ENCODE measurements around the gene CCDC183. TPM values are rescaled to one million over a fixed set of nuclear protein-coding genes. Genes with fewer than 3 reads are reported as not detected.
"Not testable (repeated sequence)": the region's sequence is repeated elsewhere in the genome, so short reads cannot be mapped to it uniquely, and the experiment has no call there.

CCDC183 gene
- total RNA-seq, 1 experiment from 2014 or later: not detected

DNA sequence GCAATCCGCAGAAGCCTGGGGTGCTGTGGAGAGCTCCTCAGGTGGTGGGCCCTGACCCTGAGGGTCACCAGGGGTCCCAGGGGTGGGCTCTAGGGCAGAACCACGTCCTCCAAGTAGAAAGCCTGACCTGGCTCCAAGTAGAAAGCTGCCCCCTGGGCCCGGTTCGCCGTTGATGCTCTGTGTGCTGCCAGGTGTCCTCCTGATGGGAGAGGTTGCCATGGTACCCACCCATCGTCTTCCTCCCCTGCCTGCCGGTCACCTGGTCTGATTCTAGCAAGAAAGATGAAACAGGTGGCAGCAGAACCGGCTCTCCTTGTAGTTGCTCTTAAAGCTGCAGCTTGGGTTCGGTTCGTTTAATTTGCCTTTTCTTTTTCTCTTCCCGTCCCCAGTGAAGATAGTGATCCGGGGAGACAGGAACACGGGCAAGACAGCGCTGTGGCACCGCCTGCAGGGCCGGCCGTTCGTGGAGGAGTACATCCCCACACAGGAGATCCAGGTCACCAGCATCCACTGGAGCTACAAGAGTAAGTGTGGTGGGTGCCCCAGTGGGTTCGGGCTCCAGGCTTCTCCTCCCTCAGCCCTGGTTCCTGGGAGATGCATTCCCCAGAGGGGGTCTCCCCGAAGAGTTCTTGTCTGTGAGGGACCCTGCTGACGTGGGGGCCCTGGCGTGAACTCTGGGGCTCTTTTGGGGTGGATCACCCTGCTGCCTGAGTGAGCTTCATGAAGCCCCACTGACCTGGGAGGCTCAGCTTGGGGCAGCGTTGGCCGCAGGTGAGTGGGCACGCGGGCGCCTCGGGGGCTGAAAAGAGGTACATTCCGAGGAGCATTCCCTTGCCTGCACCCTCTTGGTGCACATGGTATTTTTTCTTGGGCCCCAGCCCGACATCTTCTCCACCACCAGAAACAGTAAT is 27.3 kb downstream of the CCDC183 start:
- no peak for DNase-seq (ENCODE audit: low read depth)

DNA sequence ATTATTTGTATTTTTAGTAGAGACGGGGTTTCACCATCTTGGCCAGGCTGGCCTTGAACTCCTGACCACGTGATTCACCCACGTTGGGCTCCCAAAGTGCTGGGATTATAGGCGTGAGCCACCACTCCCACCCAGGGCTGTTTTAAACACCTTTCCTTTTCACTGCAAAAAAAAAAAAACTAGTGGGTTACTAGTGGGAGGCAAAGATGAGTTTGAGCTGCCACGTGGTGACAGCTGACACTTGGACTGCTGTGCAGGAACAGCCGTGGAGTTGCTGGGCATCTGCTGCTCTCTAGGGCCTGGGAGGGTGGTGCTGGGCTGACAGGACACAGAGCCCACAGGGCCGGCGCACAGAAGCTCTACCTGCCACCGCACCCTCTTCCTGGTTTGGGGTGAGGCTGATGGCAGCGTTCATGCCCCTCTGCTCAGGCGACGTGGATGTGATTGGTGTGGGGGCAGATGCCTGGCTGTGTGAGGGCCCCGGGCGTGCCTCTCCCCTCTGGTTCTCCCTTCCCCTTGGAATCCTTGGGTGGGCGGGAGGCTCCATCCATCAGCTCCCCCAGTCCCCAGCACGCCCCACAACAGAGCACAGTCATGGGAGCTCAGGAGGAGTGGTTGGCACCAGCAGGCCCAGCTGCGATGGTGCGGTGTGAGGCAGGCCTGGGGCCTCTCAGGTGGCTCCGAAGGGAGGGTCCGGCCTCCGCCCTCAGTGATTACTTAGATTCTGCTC is 28.5 kb downstream of the CCDC183 start:
- DNase-seq (ENCODE audit: low read depth): no peak

DNA sequence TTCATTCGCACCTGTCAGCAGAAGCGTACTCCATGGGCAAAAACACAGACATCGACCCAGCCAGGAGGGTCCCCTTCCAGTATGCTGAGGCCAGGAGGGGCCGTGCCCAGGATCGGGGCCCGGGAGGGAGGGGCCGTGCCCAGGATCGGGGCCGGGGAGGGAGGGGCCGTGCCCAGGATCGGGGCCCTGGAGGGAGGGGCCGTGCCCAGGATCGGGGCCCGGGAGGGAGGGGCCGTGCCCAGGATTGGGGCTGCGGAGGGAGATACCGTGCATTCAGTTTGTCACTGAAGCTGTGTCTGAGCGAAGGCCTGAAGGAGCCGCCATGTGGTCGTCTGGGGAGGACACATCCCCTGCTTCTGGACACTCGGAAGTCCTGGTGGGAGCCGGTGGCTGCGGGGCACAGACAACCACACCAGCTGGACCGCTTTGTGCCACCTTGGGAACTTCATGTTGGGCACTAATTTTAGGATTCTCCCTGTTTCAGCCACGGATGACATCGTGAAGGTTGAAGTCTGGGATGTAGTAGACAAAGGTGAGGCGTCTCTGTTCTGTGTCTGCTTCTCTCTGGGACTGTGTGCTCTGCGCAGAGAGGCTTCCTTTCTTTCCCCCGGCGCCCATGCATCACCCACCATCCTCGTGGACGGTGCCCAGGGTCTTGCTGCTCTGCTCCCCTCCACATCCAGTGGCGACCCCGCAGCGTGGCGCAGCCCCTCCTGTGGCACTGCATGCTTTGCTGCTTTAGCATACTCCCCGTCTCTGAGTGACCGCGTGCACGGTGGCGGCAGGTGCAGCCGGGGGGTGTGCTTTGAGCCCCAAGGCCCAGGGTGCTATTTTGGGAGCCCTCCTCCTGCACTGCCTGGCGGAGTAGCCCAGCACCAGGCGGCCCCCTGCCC is 29.4 kb downstream of the CCDC183 start:
- no peak for DNase-seq (ENCODE audit: low read depth)

DNA sequence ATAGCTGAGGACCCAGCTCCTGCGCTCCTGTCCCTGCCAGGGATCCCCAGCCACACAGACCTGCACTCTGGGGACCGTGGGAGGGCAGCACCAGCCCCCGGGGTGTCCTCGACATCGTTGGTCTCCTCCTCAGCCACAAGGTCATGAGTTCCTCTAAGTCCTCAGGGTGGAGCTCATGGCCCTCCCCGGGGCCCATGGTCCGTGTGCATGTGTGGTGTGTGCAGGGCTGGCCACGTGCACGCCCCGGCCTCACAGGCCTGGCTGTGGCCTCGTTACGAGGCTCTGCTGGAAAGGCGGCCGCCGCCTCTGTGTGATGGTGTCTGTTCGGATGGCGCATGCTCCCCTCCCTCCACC is 30.0 kb downstream of the CCDC183 start:
- DNase-seq (ENCODE audit: low read depth): no peak

DNA sequence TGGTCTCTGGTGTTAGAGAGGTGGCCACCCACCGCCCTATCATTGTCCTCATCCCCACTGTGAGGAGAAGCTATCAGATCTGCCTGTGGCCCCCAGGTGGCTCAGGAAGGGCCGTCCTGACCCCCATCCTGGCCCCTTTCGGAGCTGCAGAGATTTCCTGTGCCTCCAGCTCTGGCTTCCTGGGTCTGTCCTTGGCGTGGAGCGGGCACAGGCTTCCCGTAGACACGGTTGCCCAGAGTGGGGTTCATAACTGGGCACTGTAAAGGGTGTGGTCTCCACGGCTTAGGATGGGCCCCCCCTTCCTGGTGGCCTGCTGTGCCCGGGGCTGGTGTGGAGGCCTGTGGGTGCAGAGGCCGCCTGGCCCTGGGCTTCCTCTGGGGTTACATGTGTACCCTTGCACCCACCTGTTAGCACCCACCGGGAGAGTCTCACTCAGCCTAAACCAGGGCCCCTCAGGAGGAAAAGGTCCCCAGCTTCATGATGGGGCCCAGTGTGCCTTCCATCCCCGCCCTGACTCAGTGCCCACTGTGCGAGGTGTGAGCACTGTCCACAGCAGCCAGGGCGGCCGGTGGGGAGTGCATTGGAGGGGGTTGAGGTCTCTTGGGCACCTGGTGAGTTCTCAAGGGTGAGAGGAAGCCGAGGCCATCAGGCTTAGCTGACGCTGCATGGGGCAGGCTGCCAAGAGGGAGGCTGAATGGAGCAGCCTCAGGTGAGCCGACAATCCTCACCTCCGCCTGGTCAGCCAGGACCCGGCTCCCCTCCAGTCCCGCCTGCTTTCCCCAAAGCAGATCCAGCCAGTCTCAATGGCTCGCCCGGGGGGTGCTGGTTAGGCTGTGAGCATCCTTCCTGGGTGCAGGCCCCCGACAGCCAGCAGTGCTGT is 30.8 kb downstream of the CCDC183 start:
- no peak for DNase-seq (ENCODE audit: low read depth)

DNA sequence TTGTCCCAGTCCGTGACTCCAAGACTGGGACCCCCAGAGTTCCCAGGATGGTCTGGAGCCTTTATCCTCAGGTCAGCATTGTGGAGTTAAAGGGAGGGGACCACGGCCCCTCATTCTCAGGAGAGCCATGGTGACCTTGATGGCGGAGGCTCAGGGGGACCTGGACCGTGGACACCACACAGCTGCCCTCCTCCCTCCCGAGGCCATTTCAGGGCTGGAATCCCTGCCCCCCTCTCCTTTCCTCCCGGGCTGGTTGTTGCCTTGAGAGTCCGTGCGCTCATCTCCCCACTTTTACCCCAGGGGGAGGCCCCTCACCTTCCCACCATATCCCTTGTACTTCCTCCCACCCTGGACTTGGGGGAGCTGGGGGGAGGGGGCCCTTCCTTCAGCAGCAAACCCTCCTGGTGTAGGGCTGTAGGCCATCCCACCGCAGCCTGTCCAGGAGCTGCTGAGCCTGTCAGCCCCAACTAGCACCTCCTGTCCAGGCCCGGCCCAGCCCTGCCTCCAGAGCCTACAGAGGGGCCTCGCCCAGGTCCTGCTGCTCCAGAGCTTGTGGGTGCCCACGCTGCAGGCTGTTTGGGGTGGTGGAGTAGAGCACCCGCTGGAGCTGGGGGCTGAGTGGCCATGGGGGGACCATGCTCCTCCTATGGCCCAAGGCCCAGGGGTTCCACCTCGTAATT is 31.8 kb downstream of the CCDC183 start:
- no peak for DNase-seq (ENCODE audit: low read depth)

DNA sequence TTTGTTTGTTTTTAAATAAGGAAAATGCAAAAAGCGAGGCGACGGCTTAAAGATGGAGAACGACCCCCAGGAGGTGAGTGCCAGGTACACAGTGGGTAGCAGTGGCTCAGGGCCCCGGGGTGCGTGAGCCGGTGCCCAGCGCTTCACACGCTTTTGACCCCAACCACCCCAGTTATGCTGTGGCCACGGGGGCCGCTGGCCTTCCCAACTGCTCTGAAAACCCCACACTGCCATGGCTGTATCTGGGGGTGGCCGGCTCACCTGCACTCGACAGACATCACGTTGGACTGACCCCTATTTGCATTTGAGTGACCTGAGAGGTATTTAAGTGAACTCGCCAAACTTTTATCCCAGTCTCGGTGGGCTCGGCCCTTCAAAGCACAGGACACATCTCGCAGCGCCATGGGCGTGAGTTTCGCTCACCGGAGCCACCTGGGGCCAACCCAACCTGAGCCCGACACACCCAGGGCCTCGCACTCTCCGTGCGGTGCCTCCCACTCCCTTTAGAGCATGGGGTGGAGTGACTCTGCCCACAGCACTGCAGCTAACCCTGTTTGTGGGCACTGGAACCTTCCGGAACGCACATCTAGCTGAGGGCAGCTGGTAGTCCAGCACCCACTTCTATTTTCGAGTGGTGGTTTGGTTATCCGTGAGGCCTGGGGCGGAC is 32.5 kb downstream of the CCDC183 start:
- DNase-seq (ENCODE audit: low read depth): no peak

DNA sequence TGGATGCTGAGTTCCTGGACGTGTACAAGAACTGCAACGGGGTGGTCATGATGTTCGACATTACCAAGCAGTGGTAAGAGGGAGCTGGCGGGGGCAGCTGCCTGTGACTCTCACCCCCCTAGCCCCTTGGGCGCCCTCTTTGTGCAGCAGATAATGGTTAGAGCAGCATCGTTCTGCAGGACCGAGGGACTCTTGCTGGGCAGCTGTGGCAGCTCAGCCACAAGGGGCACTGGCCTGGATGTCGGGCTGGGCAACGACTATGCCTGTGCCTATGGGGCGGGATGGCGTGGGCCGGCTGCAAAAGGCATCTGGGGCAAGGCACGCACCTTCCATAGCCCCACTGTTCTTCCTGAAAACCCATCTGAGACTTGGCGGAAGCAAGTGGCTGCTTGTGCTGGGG is 33.3 kb downstream of the CCDC183 start:
- no peak for DNase-seq (ENCODE audit: low read depth)

DNA sequence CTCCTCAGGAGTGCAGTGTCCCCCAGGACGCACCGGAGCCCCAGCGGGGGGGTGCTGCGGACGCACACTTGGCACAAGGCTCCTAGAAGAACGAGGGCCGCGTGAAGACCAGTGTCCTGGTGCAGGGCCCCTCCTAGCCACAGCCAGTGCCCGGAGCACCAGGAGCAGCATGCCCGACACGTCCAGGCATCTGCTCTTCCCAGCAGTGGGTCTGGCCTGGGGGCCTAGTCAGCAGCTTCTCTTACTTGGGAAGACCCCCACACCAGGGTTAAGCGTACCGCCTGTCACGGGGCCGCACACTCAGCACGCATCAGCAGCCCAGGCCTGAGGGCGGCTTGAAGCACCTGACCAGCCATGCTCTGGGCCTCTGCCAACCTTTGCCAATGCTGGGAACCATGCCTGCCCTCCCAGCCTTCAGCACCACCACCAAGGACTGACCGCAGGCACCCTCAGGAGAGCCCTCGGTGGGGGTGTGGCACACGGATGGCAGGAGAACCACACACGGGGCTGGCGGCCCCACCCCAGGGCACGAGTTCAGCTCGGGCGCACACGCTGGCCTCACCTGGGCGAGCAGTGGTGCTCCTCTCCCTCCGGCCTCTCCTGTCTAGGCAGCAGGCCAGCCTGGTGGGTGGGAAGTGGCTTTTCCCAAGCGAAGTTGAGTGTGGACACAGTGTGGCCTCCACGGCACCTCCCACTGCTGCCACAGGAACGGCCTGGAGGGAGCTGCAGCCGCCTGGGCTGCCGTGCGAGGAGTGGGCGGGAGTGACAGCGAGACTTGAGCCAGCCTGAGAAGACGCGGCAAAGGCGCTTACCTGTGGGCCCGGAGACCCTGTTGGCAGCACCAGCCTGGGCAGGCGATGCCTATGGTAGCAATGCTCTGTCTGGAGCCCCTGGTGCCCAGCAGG is 34.1 kb downstream of the CCDC183 start:
- DNase-seq (ENCODE audit: low read depth): no peak

DNA sequence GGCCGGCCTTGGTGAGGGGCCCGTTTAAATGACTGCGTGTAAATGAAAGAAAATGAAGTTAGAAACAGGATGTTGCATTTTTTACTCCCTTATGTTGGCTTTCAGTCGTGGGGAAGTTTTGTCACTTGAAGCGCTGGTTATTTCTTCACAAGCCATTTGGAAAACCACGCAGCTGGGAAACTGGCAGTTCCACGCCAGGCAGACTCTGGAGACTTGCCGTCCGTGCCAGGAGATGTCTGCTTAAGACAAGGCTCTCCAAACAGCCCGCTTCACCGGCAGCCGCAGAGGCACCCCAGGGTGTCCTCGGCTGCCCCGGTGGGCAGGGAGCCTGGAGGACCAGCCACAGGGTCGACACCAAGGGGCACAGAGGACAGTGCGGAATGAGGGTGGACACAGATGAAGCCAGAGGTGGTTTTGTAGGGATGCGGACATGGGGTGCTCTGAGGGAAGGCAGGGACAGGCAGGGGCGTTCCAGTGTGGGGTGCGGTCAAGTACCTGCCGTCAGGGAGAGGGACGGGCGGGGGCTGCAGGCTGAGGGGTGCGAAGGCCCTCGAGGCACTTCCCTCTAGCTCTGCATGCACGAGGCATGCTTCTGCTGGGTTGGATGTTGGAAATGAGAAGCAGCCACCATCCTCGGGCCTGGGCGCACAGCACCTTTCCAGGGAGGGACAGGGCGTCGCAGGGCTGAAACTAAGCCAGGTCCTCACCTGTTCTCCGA is 35.0 kb downstream of the CCDC183 start:
- DNase-seq (ENCODE audit: low read depth): no peak

DNA sequence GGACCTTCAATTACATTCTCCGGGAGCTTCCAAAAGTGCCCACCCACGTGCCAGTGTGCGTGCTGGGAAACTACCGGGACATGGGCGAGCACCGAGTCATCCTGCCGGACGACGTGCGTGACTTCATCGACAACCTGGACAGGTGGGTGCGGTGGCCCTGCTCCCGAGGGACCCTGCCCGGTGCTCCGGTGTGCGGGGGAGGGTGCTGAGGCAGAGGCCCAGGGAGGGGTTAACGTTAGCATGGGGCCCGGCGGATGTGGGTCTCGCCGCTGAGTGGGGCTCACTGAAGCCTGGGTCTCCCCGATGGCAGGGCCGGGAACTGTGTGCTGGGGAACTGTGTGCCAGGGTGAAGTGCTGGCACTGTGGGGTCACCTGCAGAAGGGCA is 35.6 kb downstream of the CCDC183 start:
- DNase-seq (ENCODE audit: low read depth): no peak

DNA sequence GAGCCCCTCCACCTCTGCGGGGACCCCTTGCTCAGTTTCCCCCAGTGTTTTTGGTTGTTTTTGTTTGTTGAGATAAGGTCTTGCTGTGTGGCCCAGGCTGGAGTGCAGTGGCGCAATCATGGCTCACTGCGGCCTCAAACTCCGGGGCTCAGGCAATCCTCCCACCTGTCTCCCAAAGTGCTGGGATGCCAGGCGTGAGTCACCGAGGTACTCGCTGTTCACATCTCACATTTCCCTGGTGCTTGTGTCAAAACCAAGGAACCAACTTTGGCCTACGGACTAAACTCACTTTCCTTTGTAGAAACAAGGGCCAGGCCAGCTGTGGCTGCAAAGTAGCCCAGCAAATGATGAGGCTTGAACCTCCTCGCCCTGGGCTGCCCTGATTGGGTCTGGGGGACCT is 36.4 kb downstream of the CCDC183 start:
- no peak for DNase-seq (ENCODE audit: low read depth)

DNA sequence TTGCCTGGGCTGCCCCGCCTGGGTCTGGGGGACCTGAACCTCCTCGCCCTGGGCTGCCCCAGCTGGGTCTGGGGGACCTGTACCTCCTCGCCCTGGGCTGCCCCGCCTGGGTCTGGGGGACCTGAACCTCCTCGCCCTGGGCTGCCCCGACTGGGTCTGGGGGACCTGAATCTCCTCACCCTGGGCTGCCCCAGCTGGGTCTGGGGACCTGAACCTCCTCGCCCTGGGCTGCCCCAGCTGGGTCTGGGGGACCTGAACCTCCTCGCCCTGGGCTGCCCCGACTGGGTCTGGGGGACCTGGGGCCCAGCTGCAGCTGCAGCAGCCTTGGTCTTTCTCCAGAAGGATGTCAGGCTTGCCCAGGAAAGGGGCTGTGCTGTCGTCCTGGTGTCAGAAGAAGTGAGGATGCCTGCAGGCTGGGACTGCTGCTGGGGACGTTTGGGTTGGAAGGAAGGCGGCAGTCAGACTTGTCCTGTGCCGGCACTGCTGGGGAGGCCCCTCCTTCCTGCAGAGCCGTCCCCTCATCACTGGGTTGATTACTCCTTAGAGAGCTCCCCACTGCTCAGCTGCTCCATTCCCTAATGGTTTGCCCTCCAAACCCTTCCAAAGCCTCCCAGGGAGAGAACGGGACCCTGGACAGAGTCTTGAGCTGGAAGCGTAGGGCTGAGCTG is 37.4 kb downstream of the CCDC183 start:
- DNase-seq (ENCODE audit: low read depth): not testable (repeated sequence)

DNA sequence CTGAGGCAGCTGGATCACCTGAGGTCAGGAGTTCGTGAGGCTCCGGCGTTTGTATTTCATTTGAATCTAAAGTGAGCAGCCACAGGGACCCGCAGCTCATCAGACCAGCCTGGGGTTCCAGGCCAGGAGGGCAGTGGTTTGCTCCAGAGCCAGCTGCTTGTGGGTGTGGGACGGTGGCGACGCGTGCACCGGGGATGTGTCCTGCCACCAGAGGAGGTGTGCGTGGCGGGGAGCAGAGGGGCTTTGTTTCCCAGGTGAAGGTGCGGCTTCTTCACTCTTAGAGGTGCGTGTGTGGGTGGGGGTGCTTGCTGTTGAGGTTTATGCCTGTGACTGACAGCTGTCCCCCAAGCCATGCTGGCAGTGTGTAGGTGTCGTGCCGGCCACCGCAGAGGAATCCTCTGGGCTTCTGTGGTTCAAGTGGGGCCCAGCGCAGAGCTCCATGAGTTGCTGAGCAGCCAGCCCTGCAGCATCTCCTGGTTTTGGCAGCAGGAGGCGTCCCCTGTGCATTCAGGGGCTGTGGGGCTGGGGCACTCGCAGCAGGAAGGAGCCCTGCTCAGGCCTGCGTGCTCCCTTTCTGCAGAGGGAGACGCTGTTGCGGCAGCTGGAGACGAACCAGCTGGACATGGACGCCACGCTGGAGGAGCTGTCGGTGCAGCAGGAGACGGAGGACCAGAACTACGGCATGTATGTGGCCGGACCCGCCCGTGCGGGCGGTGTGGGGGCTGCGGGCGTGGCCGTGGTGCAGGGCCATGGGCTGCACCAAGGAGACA is 39.2 kb downstream of the CCDC183 start:
- no peak for DNase-seq (ENCODE audit: low read depth)

DNA sequence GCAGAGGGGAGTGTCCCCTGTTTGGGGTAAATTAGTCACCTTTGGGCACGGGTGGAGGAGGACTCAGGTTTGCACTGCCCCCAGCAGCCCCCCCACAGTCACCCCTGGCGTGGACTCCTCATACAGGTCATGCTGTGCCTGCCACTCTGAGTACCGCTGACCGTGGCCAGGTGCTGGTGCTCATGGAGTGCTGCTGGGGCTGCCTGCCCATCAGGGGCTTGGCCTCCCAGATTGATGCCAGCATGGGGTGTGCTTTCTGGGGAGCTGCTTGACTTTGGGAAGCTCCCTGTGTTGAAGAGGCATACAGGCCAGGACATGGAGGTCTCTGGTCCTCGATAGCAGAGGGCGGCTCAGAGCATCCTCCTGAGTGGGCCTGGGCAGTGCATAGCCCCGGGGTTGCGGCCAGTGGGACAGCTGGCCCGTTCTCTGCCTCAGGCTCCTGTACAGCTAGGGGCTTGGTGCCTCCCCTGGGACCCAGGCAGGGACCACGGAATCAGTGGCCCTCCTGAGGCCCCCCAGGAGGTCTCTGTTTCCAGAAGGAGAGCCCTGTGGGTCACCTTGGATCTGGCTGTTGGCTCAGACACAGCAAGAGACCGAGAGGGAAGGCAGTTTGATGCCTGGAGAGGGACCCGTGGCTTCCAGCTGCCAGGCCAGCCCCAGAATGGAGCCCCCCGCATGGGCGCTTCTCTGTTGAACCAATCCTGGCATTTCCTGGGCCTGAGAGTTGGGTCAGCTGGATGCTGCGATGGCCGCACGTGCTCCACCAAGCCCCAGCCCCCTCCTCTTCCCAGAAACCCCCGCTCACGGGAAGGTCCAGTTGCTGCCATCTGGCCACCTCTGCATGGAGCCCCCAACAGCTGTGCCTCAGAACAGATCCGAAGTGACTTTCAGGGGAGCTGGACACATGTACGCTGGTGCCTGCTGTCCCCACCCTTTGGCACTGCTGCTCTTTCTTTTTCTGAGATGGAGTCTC is 40.1 kb downstream of the CCDC183 start:
- DNase-seq (ENCODE audit: low read depth): no peak

Data from HT1080 (cell line).